Hepatocyte (in vitro differentiated cells): ENCODE data around the gene SLC6A7.

Experiments
- CTCF ChIP-seq: fragments of 200-600 bp; sonication (generic); IDR thresholded peaks from 2 replicates; pipeline ENCODE4 v1.5.1; 2016; ENCODE audit warnings: antibody characterized with exemption, mild to moderate bottlenecking; ENCODE audit not compliant: poor library complexity
- EZH2phosphoT487 ChIP-seq: fragments of 200-600 bp; sonication (generic); IDR thresholded peaks from one replicate; pipeline ENCODE4 v1.6.1; 2018; ENCODE audit warnings: antibody characterized with exemption, mild to moderate bottlenecking, low read depth, moderate library complexity; ENCODE audit not compliant: unreplicated experiment, severe bottlenecking

GRCh38 chr5:150177721-150178120, 12.1 kb upstream of the SLC6A7 start:
- no peak for TF ChIP-seq CTCF
- TF ChIP-seq EZH2phosphoT487: no peak
